Lower leg skin (tissue), 3 donors: Measurements from ENCODE around the gene USPL1.

Experiments
- POLR2A ChIP-seq, 2 donors: fragments of 450-650 bp; IDR thresholded peaks; one replicate each; pipeline ENCODE4 v1.6.1; 2016 to 2017; ENCODE audit warnings: antibody characterized with exemption in 2 of 2, mild to moderate bottlenecking in 1 of 2, moderate library complexity in 1 of 2
- TF ChIP-seq, protein P1 (sequence below), 3 donors: fragments of 450-650 bp; IDR thresholded peaks; one replicate each; pipeline ENCODE4 v1.5.1; 2016; ENCODE audit warnings: antibody characterized with exemption in 3 of 3, mild to moderate bottlenecking in 3 of 3, moderate library complexity in 2 of 3

DNA sequence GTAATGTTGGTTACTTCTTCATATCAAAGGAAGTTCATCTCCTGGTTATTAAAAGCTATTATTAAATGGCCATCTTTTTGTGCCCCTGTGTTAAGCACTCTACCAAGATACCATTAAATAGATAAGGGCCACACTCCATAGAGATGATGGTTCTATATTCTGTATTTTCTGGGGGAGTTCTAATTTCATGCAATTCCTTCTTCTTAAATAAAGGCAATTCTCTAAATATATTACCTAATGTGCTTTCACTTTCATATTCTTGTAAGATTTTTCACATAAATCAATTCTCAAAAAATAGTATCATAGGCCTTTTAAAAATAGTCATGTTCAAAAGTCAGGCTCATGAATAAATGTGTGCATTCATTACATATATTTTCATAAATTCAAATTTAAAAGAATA, 47.0 kb upstream of the USPL1 start:
- TF ChIP-seq, protein P1, sequence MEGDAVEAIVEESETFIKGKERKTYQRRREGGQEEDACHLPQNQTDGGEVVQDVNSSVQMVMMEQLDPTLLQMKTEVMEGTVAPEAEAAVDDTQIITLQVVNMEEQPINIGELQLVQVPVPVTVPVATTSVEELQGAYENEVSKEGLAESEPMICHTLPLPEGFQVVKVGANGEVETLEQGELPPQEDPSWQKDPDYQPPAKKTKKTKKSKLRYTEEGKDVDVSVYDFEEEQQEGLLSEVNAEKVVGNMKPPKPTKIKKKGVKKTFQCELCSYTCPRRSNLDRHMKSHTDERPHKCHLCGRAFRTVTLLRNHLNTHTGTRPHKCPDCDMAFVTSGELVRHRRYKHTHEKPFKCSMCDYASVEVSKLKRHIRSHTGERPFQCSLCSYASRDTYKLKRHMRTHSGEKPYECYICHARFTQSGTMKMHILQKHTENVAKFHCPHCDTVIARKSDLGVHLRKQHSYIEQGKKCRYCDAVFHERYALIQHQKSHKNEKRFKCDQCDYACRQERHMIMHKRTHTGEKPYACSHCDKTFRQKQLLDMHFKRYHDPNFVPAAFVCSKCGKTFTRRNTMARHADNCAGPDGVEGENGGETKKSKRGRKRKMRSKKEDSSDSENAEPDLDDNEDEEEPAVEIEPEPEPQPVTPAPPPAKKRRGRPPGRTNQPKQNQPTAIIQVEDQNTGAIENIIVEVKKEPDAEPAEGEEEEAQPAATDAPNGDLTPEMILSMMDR (IDR thresholded peaks at IDR 0.05): no peak
- no peak for TF ChIP-seq POLR2A (IDR thresholded peaks at IDR 0.05)
